Mammary epithelial cell (primary cell): Measurements from ENCODE around the gene IL5RA.

Experiments used
- CTCF ChIP-seq, 2 donors: IDR thresholded peaks in 1 of 2; conservative IDR thresholded peaks in 1 of 2; 2 replicates each; pipeline ENCODE4 v1.5.1; 2011 to 2012; ENCODE audit warnings: inconsistent platforms in 2 of 2, low read length in 2 of 2, mild to moderate bottlenecking in 2 of 2, control low read depth in 1 of 2, low read depth in 1 of 2; ENCODE audit not compliant: insufficient read depth in 1 of 2; ENCODE audit errors: extremely low read depth in 1 of 2
- EZH2 ChIP-seq: IDR thresholded peaks from 2 replicates; pipeline ENCODE4 v1.6.1; 2012; ENCODE audit warnings: low read length, inconsistent platforms, borderline replicate concordance

DNA sequence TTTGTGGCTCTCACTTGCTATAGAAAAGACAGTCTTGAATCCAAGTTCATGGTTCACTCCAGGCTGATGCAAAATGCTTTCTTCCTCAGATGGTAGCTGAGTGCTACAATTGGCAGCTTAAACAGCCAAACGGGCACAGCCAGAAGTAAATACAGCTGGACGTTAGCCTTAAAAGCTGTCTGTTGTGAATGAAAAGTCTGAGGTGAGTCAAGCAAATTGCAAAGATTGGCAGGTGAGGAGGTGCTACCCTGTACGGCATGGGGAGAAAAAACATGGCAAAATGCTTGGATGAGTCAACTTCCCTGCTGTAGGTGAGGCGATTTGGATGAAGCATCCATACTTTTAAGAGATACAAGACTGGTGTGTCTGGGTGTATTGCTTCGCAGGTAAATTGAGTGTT lies 40.5 kb downstream of the IL5RA start:
- TF ChIP-seq CTCF (conservative IDR thresholded peaks at IDR 0.05 in 1 of 2, IDR thresholded peaks at IDR 0.05 in 1 of 2; ENCODE audit: extremely low read depth in 1 of 2, insufficient read depth in 1 of 2, low read depth in 1 of 2, low read length in 2 of 2) (no peak), EZH2 (no peak)
